Astrocyte of the spinal cord (primary cell): ENCODE data around the gene HSD17B8.

Experiments used
- DNase-seq: peaks from one replicate; pipeline ENCODE4 v3.0.0; 2011; ENCODE audit warnings: low read depth, low spot score
- H3K4me3 ChIP-seq: 2 replicates; pipeline ENCODE4 v1.5.1; 2011; ENCODE audit warnings: low read depth, mild to moderate bottlenecking, low read length, moderate library complexity
- CTCF ChIP-seq: IDR thresholded peaks from 2 replicates; pipeline ENCODE4 v1.5.1; 2012; ENCODE audit warnings: low read depth, mild to moderate bottlenecking, low read length, inconsistent platforms
- in situ Hi-C: cut with HindIII; loops from 2 replicates; pipeline ENCODE4 v1.10.0; 2017; ENCODE audit warnings: low sequenced_read_pairs

HSD17B8 gene

DNA sequence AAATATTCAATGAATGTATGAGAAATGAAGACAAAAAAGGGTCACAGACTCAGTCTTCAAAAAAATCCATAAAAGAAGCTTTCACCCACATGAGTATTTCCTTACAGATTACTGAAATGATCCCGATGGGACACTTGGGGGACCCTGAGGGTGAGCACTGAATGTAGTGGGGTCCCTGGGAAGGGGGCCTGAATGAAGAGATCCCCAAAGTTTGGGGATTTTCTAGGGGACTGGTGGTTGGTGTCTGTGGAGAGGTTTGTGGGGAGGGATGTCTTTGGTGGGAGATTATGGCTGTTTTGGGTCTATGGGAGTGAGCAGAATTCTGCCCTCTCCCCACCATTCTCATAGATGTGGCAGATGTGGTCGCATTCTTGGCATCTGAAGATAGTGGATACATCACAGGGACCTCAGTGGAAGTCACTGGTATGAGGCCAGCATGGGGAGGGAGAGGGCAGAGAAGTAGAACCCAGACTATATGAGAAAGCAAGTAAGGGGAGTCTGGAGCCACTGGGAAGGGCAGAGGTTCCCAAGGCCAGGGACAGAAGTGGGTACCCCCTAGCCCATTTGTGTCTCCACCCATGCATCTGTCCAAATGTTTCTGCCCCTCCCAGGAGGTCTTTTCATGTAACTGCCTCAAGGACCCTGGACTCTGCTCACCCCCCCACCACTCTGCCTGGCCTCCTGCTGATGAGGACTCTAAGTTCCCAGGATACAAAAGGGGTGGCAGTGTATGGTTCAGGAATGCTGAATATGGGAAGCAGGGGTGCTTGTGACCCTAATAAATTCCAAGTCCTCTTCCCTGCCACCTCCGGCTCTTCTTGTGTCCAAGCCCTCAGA, 1.8 kb downstream of the HSD17B8 start:
- in situ Hi-C loops, result no loop called here
- DNase-seq, result no peak
- H3K4me3 ChIP-seq, result no peak overlapping the region
- TF ChIP-seq CTCF, result no peak

- in situ Hi-C loops, result no loop called here
- H3K4me3 ChIP-seq, result peak overlapping the region; percentile 89
- DNase-seq, result peak; percentile 34
- TF ChIP-seq CTCF, result no peak
These were observed 2.6 kb downstream of the HSD17B8 start for GRCh38 chr6:33206864-33207551.

- TF ChIP-seq CTCF, result no peak
- in situ Hi-C loops, result no loop called here
- H3K4me3 ChIP-seq, result peak overlapping the region; percentile 89
- DNase-seq, result peak; percentile 55
These were observed 3.2 kb downstream of the HSD17B8 start for GRCh38 chr6:33207552-33208090.

GRCh38 chr6:33208091-33208967, 3.9 kb downstream of the HSD17B8 start, which contains the start of gene RING1:
Gene RING1 (plus strand): TSS chr6:33208500. CDS start chr6:33208823, 323 bp downstream.
- peak within 1 kb of the TSS; percentile 89 for H3K4me3 ChIP-seq
- TF ChIP-seq CTCF, result no peak
- in situ Hi-C loops, result no loop called here
- DNase-seq, result peak; percentile 77

- DNase-seq, result no peak
- no peak overlapping the region for H3K4me3 ChIP-seq
- in situ Hi-C loops, result no loop called here
- no peak for TF ChIP-seq CTCF
These were observed 5.4 kb downstream of the HSD17B8 start for GRCh38 chr6:33209856-33210255.

GRCh38 chr6:33211136-33211535, 6.7 kb downstream of the HSD17B8 start:
- TF ChIP-seq CTCF, result no peak

More at GRCh38 chr6:33211136-33211535, 6.7 kb downstream of the HSD17B8 start:
- in situ Hi-C loops, result no loop called here
- no peak for DNase-seq
- H3K4me3 ChIP-seq, result no peak overlapping the region
